IMR-90 (cell line): Measurements from ENCODE around the gene UBE2K.

Experiments
- CEBPB ChIP-seq: IDR thresholded peaks from 2 replicates; pipeline ENCODE4 v1.6.1; 2012; ENCODE audit warnings: low read depth, low read length, improper control_type of control experiment
- CTCF ChIP-seq: conservative IDR thresholded peaks from 2 replicates; pipeline ENCODE4 v1.5.1; 2012; ENCODE audit warnings: mild to moderate bottlenecking, low read depth, low read length, improper control_type of control experiment
- MXI1 ChIP-seq: IDR thresholded peaks from 2 replicates; pipeline ENCODE4 v1.6.1; 2012; ENCODE audit warnings: low read depth, mild to moderate bottlenecking, low read length, moderate library complexity, borderline replicate concordance
- POLR2A ChIP-seq: IDR thresholded peaks from 2 replicates; pipeline ENCODE4 v1.6.1; 2012; ENCODE audit warnings: mild to moderate bottlenecking, low read depth, low read length
- RAD21 ChIP-seq: IDR thresholded peaks from 2 replicates; pipeline ENCODE4 v1.6.1; 2012; ENCODE audit warnings: low read length, improper control_type of control experiment
- USF2 ChIP-seq: fragments of 150-350 bp; IDR thresholded peaks from 2 replicates; pipeline ENCODE4 v1.6.1; 2017; ENCODE audit warnings: mild to moderate bottlenecking, antibody characterized with exemption, low read length, low read depth

DNA sequence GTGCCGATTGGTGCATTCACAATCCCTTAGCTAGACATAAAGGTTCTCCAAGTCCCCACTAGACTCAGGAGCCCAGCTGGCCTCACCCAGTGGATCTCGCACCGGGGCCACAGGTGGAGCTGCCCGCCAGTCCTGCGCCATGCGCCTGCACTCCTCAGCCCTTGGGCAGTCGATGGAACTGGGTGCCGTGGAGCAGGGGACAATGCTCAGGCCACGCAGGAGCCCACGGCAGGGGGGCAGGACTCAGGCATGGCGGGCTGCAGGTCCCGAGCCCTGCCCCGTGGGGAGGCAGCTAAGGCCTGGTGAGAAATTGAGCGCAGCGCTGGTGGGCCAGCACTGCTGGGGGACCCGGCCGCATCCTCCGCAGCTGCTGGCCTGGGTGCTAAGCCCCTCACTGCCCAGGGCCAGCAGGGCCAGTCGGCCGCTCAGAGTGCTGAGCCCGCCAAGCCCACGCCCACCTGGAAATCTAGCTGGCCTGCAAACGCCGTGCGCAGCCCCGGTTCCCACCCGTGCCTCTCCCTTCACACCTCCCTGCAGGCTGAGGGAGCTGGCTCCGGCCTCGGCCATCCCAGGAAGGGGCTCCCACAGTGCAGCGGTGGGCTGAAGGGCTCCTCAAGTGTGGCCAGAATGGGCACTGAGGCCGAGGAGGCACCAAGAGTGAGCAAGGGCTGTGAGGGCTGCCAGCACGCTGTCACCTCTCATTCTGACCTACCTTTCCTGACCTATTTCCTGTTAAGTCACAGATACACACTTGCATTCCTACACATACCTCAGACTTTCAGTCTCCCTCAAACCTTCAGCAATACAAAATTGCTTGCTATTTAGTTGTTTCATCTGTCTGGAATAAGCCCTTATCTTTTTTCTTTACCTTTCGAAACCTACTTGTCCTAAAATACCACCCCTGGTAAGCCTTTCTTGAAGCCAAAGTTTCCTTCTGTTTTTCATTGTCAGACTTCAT lies 20.7 kb downstream of the UBE2K start:
- no peak for TF ChIP-seq MXI1
- TF ChIP-seq CEBPB, result no peak
- TF ChIP-seq POLR2A, result no peak
- TF ChIP-seq CTCF, result no peak
- TF ChIP-seq RAD21, result no peak
- no peak for TF ChIP-seq USF2
